Measurements from ENCODE around the gene FYB1.

DNA sequence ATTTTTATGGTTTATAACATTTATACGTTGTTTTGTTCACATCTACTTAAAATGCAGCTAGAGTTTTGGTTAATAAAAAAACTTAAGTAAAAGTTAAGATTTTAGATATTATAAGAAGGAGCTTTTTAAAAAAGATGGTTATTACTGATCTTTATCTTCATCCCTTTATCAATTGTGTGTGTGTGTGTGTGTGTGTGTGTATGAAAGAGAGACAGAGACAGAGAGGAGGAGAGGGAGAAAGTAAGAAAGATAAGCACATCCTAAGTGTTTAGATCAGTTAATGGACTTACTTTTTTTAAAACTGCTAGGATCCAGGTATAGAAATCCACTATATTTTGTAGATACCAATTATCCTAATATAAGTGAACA is 99.3 kb downstream of the FYB1 start:
- no peak for TF ChIP-seq CTCF (conservative IDR thresholded peaks at IDR 0.05 in 1 of 2, IDR thresholded peaks at IDR 0.05 in 1 of 2; ENCODE audit: low read depth in 1 of 2, low read length in 2 of 2)
- TF ChIP-seq EZH2 (IDR thresholded peaks at IDR 0.05; ENCODE audit: low read length, missing control alignments), result no peak

Data from fibroblast of lung (primary cell).